HepG2 (cell line): ENCODE data around the gene CHST4. TPM values are rescaled to one million over a fixed set of nuclear protein-coding genes. Genes with fewer than 3 reads are reported as not detected.

Experiments used
- AHR ChIP-seq: IDR thresholded peaks from 2 replicates; pipeline ENCODE4 v1.6.1; 2018; ENCODE audit warnings: missing genetic modification reagents, missing compliant biosample characterization
- ARID2 ChIP-seq: sonication (generic); formaldehyde crosslinking; IDR thresholded peaks from 2 replicates; pipeline ENCODE4 v1.8.1; 2022; ENCODE audit warnings: mild to moderate bottlenecking, missing genetic modification reagents, borderline replicate concordance
- ATF1 ChIP-seq: IDR thresholded peaks from 2 replicates; pipeline ENCODE4 v1.6.1; 2016; ENCODE audit warnings: mild to moderate bottlenecking, control low read depth
- CBX1 ChIP-seq: IDR thresholded peaks from one replicate; pipeline ENCODE4 v1.6.1; 2016; ENCODE audit warnings: antibody characterized with exemption, low read depth
- FOSL1 ChIP-seq: sonication (generic); formaldehyde crosslinking; IDR thresholded peaks from 2 replicates; pipeline ENCODE4 v1.9.0; 2021; ENCODE audit warnings: missing genetic modification reagents, borderline replicate concordance
- GABPA ChIP-seq, 2 experiments: IDR thresholded peaks; 2 replicates each; pipeline ENCODE4 v1.6.1; 2011 to 2016; ENCODE audit warnings: low read depth in 2 of 2, low read length in 1 of 2, missing biosample characterization in 1 of 2, missing genetic modification characterization in 1 of 2
- HNF4A ChIP-seq: sonication (generic); formaldehyde crosslinking; IDR thresholded peaks from 2 replicates; pipeline ENCODE4 v1.4.0; 2020; ENCODE audit warnings: missing genetic modification reagents
- SP2 ChIP-seq: sonication (generic); formaldehyde crosslinking; IDR thresholded peaks from 2 replicates; pipeline ENCODE4 v1.5.1; 2020; ENCODE audit warnings: mild to moderate bottlenecking, missing genetic modification reagents
- TAF15 ChIP-seq: fragments of 200-400 bp; formaldehyde crosslinking; IDR thresholded peaks from one replicate; pipeline ENCODE4 v1.6.1; 2018; ENCODE audit warnings: mild to moderate bottlenecking, low read depth, low read length; ENCODE audit not compliant: poor library complexity, severe bottlenecking
- TBP ChIP-seq: sonication (generic); formaldehyde crosslinking; IDR thresholded peaks from 2 replicates; pipeline ENCODE4 v1.5.0; 2020; ENCODE audit warnings: missing genetic modification reagents
- ZNF552 ChIP-seq: sonication (generic); formaldehyde crosslinking; IDR thresholded peaks from 2 replicates; pipeline ENCODE4 v1.9.0; 2022; ENCODE audit warnings: missing genetic modification reagents, mild to moderate bottlenecking, borderline replicate concordance
- polyA plus RNA-seq, 8 experiments: library from polyadenylated mRNA; depleted of rRNA in 3 of 8; stranded (reverse) in 7 of 8; unstranded in 1 of 8; fragments of >200 nt; fragmentation: Illumina TruSeq in 4 of 8; extraction: Trizol in 4 of 8; gene quantifications; 2 replicates each; pipeline versions ENCODE4 v1.2.1 to v1.2.3, GENCODE V29; 2011 to 2016; ENCODE audit warnings: low read depth in 4 of 8, missing spikeins in 1 of 8, mixed read lengths in 1 of 8; ENCODE audit not compliant: insufficient read depth in 1 of 8
- total RNA-seq, 5 experiments: library from RNA; depleted of rRNA; stranded (reverse); fragments of >200 nt; fragmentation: Illumina TruSeq; extraction: Trizol; gene quantifications; 2 replicates each; pipeline ENCODE4 v1.2.3, GENCODE V29; 2016; ENCODE audit warnings: low read depth in 1 of 5
- TF ChIP-seq, protein P1 (sequence below): sonication (generic); formaldehyde crosslinking; IDR thresholded peaks from 2 replicates; pipeline ENCODE4 v1.4.0; 2020; ENCODE audit warnings: missing genetic modification reagents
- TF ChIP-seq, protein P2 (sequence below): sonication (generic); formaldehyde crosslinking; IDR thresholded peaks from 2 replicates; pipeline ENCODE4 v1.4.0; 2020; ENCODE audit warnings: missing genetic modification reagents
- TF ChIP-seq, protein P3 (sequence below): sonication (generic); formaldehyde crosslinking; IDR thresholded peaks from 2 replicates; pipeline ENCODE4 v1.4.0; 2020; ENCODE audit warnings: mild to moderate bottlenecking, missing genetic modification reagents
- TF ChIP-seq, protein P4 (sequence below): IDR thresholded peaks from 2 replicates; pipeline ENCODE4 v1.6.1; 2016; ENCODE audit warnings: missing genetic modification reagents, missing compliant biosample characterization
- TF ChIP-seq, protein P5 (sequence below): IDR thresholded peaks from 2 replicates; pipeline ENCODE4 v1.6.1; 2016; ENCODE audit warnings: low read depth, missing genetic modification reagents, missing compliant biosample characterization
- TF ChIP-seq, protein P6 (sequence below): IDR thresholded peaks from 2 replicates; pipeline ENCODE4 v1.6.1; 2016

CHST4 gene
- total and polyA plus RNA-seq, 2 of the 13 experiments (the other 11 are each of a cell fraction or from before 2014, with no cell fraction given): not detected

DNA sequence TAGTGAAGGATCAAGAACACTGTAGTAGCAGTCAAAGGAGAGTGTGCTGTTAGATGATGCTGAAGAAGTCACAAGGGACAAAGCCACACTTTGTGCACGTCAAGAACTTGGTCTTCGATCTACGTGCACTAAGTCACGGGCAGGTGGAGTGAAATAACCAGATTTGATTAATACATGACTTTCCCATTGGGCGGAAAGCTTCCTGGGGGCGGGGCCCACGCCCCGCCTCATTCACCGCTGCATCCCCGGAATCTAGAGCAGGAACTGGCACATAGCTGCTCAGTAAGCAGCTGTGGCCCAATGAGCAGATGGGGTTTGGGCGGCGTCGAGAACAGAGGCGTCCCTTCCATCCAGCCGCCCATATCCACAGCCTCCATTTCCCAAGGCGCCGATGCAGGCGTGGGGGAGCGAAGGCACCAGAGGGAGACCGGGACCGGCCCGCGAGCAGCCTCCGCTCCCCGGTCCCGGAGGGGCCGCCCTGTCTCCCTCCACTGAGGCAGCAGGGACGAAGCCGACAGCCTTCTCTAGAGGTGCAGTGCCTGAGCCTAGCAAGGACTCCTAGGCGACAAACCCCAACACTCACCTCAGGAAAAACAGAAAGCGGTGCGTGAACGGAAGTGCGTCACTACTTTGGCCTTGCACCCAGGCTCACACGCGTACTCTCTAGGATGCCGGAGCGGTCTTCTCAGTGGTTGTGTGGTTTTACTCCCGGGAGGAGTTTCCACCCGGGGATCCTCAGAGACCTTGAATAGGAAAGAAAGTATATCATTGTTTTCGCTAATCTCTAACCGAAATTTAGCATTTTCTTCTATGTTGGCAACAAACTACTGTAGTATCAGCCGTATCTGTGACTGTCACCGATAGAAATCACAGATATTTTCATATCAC, 42.0 kb upstream of the CHST4 start (continued):
- TF ChIP-seq, protein P1, sequence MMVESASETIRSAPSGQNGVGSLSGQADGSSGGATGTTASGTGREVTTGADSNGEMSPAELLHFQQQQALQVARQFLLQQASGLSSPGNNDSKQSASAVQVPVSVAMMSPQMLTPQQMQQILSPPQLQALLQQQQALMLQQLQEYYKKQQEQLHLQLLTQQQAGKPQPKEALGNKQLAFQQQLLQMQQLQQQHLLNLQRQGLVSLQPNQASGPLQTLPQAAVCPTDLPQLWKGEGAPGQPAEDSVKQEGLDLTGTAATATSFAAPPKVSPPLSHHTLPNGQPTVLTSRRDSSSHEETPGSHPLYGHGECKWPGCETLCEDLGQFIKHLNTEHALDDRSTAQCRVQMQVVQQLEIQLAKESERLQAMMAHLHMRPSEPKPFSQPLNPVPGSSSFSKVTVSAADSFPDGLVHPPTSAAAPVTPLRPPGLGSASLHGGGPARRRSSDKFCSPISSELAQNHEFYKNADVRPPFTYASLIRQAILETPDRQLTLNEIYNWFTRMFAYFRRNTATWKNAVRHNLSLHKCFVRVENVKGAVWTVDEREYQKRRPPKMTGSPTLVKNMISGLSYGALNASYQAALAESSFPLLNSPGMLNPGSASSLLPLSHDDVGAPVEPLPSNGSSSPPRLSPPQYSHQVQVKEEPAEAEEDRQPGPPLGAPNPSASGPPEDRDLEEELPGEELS (CRISPR knock-in tag): no peak; the same call in 1 of the 2 replicates
- TF ChIP-seq TAF15 (peak; percentile 58), ARID2 (CRISPR knock-in tag) (no peak), FOSL1 (CRISPR knock-in tag) (no peak), HNF4A (CRISPR knock-in tag) (peak; percentile 67), ATF1 (peak; percentile 97), AHR (CRISPR knock-in tag) (peak; percentile 94), ZNF552 (CRISPR knock-in tag) (peak; percentile 40; the same call in 1 of the 2 replicates), SP2 (no peak), GABPA (IDR thresholded peaks at IDR 0.05; ENCODE audit: low read depth, low read length) (peak; percentile 85), GABPA (CRISPR knock-in tag; IDR thresholded peaks at IDR 0.05; ENCODE audit: low read depth) (peak; percentile 98), TBP (CRISPR knock-in tag) (no peak), CBX1 (peak; percentile 79)
- TF ChIP-seq, protein P2, sequence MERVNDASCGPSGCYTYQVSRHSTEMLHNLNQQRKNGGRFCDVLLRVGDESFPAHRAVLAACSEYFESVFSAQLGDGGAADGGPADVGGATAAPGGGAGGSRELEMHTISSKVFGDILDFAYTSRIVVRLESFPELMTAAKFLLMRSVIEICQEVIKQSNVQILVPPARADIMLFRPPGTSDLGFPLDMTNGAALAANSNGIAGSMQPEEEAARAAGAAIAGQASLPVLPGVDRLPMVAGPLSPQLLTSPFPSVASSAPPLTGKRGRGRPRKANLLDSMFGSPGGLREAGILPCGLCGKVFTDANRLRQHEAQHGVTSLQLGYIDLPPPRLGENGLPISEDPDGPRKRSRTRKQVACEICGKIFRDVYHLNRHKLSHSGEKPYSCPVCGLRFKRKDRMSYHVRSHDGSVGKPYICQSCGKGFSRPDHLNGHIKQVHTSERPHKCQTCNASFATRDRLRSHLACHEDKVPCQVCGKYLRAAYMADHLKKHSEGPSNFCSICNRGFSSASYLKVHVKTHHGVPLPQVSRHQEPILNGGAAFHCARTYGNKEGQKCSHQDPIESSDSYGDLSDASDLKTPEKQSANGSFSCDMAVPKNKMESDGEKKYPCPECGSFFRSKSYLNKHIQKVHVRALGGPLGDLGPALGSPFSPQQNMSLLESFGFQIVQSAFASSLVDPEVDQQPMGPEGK (CRISPR knock-in tag): peak; percentile 8; the same call in 1 of the 2 replicates
- TF ChIP-seq, protein P3, sequence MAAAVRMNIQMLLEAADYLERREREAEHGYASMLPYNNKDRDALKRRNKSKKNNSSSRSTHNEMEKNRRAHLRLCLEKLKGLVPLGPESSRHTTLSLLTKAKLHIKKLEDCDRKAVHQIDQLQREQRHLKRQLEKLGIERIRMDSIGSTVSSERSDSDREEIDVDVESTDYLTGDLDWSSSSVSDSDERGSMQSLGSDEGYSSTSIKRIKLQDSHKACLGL (CRISPR knock-in tag): peak; percentile 63; the same call in 1 of the 2 replicates
- TF ChIP-seq, protein P4, sequence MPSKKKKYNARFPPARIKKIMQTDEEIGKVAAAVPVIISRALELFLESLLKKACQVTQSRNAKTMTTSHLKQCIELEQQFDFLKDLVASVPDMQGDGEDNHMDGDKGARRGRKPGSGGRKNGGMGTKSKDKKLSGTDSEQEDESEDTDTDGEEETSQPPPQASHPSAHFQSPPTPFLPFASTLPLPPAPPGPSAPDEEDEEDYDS: peak; percentile 86
- TF ChIP-seq, protein P5, sequence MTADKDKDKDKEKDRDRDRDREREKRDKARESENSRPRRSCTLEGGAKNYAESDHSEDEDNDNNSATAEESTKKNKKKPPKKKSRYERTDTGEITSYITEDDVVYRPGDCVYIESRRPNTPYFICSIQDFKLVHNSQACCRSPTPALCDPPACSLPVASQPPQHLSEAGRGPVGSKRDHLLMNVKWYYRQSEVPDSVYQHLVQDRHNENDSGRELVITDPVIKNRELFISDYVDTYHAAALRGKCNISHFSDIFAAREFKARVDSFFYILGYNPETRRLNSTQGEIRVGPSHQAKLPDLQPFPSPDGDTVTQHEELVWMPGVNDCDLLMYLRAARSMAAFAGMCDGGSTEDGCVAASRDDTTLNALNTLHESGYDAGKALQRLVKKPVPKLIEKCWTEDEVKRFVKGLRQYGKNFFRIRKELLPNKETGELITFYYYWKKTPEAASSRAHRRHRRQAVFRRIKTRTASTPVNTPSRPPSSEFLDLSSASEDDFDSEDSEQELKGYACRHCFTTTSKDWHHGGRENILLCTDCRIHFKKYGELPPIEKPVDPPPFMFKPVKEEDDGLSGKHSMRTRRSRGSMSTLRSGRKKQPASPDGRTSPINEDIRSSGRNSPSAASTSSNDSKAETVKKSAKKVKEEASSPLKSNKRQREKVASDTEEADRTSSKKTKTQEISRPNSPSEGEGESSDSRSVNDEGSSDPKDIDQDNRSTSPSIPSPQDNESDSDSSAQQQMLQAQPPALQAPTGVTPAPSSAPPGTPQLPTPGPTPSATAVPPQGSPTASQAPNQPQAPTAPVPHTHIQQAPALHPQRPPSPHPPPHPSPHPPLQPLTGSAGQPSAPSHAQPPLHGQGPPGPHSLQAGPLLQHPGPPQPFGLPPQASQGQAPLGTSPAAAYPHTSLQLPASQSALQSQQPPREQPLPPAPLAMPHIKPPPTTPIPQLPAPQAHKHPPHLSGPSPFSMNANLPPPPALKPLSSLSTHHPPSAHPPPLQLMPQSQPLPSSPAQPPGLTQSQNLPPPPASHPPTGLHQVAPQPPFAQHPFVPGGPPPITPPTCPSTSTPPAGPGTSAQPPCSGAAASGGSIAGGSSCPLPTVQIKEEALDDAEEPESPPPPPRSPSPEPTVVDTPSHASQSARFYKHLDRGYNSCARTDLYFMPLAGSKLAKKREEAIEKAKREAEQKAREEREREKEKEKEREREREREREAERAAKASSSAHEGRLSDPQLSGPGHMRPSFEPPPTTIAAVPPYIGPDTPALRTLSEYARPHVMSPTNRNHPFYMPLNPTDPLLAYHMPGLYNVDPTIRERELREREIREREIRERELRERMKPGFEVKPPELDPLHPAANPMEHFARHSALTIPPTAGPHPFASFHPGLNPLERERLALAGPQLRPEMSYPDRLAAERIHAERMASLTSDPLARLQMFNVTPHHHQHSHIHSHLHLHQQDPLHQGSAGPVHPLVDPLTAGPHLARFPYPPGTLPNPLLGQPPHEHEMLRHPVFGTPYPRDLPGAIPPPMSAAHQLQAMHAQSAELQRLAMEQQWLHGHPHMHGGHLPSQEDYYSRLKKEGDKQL (CRISPR knock-in tag): 0 out of 2 replicates have a peak, but pooled peaks have one; percentile 54
- TF ChIP-seq, protein P6, sequence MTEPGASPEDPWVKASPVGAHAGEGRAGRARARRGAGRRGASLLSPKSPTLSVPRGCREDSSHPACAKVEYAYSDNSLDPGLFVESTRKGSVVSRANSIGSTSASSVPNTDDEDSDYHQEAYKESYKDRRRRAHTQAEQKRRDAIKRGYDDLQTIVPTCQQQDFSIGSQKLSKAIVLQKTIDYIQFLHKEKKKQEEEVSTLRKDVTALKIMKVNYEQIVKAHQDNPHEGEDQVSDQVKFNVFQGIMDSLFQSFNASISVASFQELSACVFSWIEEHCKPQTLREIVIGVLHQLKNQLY (CRISPR knock-in tag): peak; percentile 71; the same call in 1 of the 2 replicates
